Stimulated activated naive CD8-positive, alpha-beta T cell treated with anti-CD3 and anti-CD28 coated beads, Interleukin-15, amount 100 ng/mL, for 72 hours (primary cell): ENCODE data around the gene FXYD3.
"Not testable (repeated sequence)": the region's sequence is repeated elsewhere in the genome, so short reads cannot be mapped to it uniquely, and the experiment has no call there.

Experiments
- ATAC-seq: fragments of 150-1000 bp; cut with Tn5 transposase; 2 replicates; pipeline ENCODE4 v1.10.0; 2021; ENCODE audit warnings: mild to moderate bottlenecking, moderate library complexity
- DNase-seq, 2 donors: peaks; one replicate each; pipeline ENCODE4 v3.0.0; 2021 to 2022
- H3K27ac Mint-ChIP-seq, 2 donors: one replicate each; pipeline ENCODE4 v1.8.0; 2022; ENCODE audit warnings: mild to moderate bottlenecking in 2 of 2, mixed read lengths in 2 of 2, moderate library complexity in 2 of 2
- H3K27me3 Mint-ChIP-seq: one replicate; pipeline ENCODE4 v1.8.0; 2022; ENCODE audit warnings: mixed read lengths
- H3K4me1 Mint-ChIP-seq: one replicate; pipeline ENCODE4 v1.8.0; 2022; ENCODE audit warnings: mild to moderate bottlenecking, mixed read lengths
- H3K4me3 Mint-ChIP-seq, 2 donors: one replicate each; pipeline ENCODE4 v1.8.0; 2022; ENCODE audit warnings: mild to moderate bottlenecking in 2 of 2, mixed read lengths in 2 of 2, moderate library complexity in 1 of 2
- H3K9me3 Mint-ChIP-seq, 2 donors: one replicate each; pipeline ENCODE4 v1.8.0; 2022; ENCODE audit warnings: mixed read lengths in 2 of 2

Gene FXYD3

GRCh38 chr19:35151273-35152065, 35.8 kb downstream of the FXYD3 start:
- no peak for ATAC-seq
- Mint-ChIP-seq H3K4me1 (peaks cover 24% of the 10 kb centered on the region), H3K4me3 (no peak overlapping the region), H3K27me3 (no peaks in the 10 kb centered on the region), H3K9me3 (no peaks in the 10 kb centered on the region), H3K27ac (peak overlapping the region in 1 of 2 donors; percentile 61)
- no peak for DNase-seq

- H3K27me3 Mint-ChIP-seq, H3K9me3 Mint-ChIP-seq, DNase-seq, ATAC-seq: not testable (repeated sequence)
- Mint-ChIP-seq H3K4me3 (peak overlapping the region; percentile 97 to 100), H3K4me1 (peaks cover 35% of the 10 kb centered on the region), H3K27ac (peak overlapping the region in 1 of 2 donors; percentile 3)
Observed at GRCh38 chr19:35153129-35153522, 37.5 kb downstream of the FXYD3 start.

GRCh38 chr19:35153701-35154524, 38.3 kb downstream of the FXYD3 start:
- Mint-ChIP-seq H3K4me1 (peaks cover 43% of the 10 kb centered on the region), H3K27me3 (no peaks in the 10 kb centered on the region), H3K9me3 (no peaks in the 10 kb centered on the region), H3K4me3 (peak overlapping the region; percentile 97 to 100), H3K27ac (peak overlapping the region; percentile 97 to 100)
- ATAC-seq (peak; percentile 76), DNase-seq (peak; percentile 75 to 81)

GRCh38 chr19:35154525-35155406, 39.1 kb downstream of the FXYD3 start, which contains the start of gene FXYD5:
FXYD5 (plus strand) TSS chr19:35154735; CDS start chr19:35155551, 816 bp downstream.
- peak; percentile 78 for ATAC-seq
- no peaks in the 10 kb centered on the region for H3K27me3 Mint-ChIP-seq
- peak within 1 kb of the TSS; percentile 97 to 100 for H3K27ac Mint-ChIP-seq
- DNase-seq, result peak; percentile 52 to 74
- H3K4me1 Mint-ChIP-seq, result peaks cover 52% of the 10 kb centered on the region
- peak within 1 kb of the TSS; percentile 97 to 100 for H3K4me3 Mint-ChIP-seq
- no peaks in the 10 kb centered on the region for H3K9me3 Mint-ChIP-seq

DNA sequence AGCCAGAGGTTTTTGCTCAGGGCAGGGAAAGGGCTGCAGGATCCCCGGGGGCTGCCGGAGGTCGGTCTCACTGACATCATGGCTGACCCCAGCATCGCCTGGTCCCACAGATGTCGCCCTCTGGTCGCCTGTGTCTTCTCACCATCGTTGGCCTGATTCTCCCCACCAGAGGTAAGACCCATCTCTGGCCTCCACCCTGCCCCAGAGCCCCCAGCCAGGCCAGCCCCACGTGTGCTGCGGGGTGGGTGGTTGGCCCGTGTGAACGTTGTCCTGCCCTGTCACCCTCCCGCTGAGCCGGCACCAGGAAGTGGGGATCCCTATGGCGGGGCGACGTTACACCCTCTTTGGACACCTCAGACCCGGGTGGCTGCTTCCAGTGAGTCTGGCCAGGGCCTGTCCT, 39.8 kb downstream of the FXYD3 start:
- Mint-ChIP-seq H3K9me3 (no peaks in the 10 kb centered on the region), H3K27me3 (no peaks in the 10 kb centered on the region), H3K4me3 (peak overlapping the region; percentile 97 to 100), H3K4me1 (peaks cover 53% of the 10 kb centered on the region), H3K27ac (peak overlapping the region; percentile 97 to 100)
- DNase-seq, result peak in 1 of 2 donors; percentile 41
- ATAC-seq, result peak; percentile 54

DNA sequence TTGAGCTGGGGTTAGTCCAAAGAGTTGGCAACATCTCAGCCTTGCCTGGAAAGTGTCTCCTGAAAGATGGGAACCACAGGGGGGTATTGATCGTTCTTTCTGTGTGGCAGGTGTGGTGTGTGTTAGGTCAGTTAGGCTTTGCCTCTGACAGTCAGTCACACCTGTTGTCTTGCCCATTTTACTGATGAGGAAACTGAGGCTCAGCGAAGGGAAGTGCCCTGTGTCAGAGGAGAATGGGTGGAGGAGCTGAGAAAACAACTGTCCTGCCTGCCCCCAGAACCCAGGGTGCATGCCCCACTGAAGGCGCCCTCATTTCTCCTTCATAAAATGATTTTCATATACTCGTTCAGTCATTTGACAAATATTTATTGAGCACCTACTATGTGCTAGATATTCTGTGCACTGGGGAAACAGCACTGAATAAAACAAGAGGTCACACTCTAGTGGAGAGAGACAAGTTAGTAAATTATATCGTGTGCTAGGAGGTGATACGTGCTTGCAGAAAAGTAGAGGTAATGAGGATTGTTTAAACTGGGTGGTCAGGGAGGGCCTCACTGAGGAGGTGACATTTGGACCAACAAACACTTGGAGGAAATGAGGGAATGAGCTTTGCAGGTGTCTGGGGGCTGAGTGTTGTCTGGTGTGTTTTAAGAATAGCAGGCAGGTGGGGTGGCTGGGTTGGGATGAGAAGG, 40.5 kb downstream of the FXYD3 start:
- no peak for ATAC-seq
- Mint-ChIP-seq H3K27ac (peak overlapping the region; percentile 97 to 100), H3K27me3 (no peaks in the 10 kb centered on the region)

GRCh38 chr19:35156673-35157014, 41.0 kb downstream of the FXYD3 start:
- Mint-ChIP-seq H3K9me3 (peaks cover 6% of the 10 kb centered on the region in 2 donors), H3K4me3 (peak overlapping the region; percentile 97 to 100), H3K27me3 (no peaks in the 10 kb centered on the region), H3K4me1 (peaks cover 58% of the 10 kb centered on the region), H3K27ac (peak overlapping the region; percentile 97 to 100)
- ATAC-seq, result no peak
- DNase-seq, result peak in 1 of 2 donors; percentile 7

More for the DNA sequence above, 40.5 kb downstream of the FXYD3 start:
- Mint-ChIP-seq H3K9me3 (peaks cover under 1 to 1% of the 10 kb centered on the region in 2 donors), H3K4me1 (peaks cover 53% of the 10 kb centered on the region), H3K4me3 (peak overlapping the region; percentile 97 to 100)
- DNase-seq, result no peak

- Mint-ChIP-seq H3K27ac (peak overlapping the region in 1 of 2 donors; percentile 8), H3K27me3 (no peaks in the 10 kb centered on the region), H3K4me3 (peak overlapping the region in 1 of 2 donors; percentile 55), H3K9me3 (peaks cover 12 to 14% of the 10 kb centered on the region in 2 donors), H3K4me1 (peaks cover 58% of the 10 kb centered on the region)
- DNase-seq (peak in 1 of 2 donors; percentile 2), ATAC-seq (no peak)
Observed at GRCh38 chr19:35157431-35157830, 41.8 kb downstream of the FXYD3 start.

- Mint-ChIP-seq H3K4me1 (peaks cover 51% of the 10 kb centered on the region), H3K27me3 (no peaks in the 10 kb centered on the region), H3K9me3 (peaks cover 23 to 34% of the 10 kb centered on the region in 2 donors), H3K4me3 (no peak overlapping the region), H3K27ac (no peak overlapping the region)
- no peak for DNase-seq
- ATAC-seq, result no peak
Observed at GRCh38 chr19:35159606-35160005, 44.0 kb downstream of the FXYD3 start.

- H3K27ac Mint-ChIP-seq, result no peak overlapping the region
- no peak overlapping the region for H3K4me3 Mint-ChIP-seq
- peaks cover 54% of the 10 kb centered on the region for H3K4me1 Mint-ChIP-seq
- peaks cover 33 to 45% of the 10 kb centered on the region in 2 donors for H3K9me3 Mint-ChIP-seq
- DNase-seq, result no peak
- no peak for ATAC-seq
- no peaks in the 10 kb centered on the region for H3K27me3 Mint-ChIP-seq
Observed at GRCh38 chr19:35160629-35161433, 45.2 kb downstream of the FXYD3 start.

DNA sequence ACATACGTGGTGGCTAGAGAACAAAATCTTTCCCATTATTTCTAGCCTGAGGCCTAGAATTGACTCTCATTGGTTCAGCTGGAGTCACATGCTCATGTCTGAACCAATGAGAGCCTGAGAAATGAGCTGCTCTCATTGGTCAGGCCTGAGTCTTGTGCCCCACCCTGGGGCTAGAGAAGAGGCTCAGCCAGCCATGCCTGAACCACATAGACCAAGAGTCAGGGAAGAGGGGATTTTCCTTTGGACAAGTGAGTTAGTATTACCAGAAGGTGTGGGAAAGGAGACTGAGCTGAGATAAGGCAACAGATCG, 45.8 kb downstream of the FXYD3 start:
- Mint-ChIP-seq H3K27ac (no peak overlapping the region), H3K27me3 (no peaks in the 10 kb centered on the region), H3K4me1 (peaks cover 51% of the 10 kb centered on the region), H3K9me3 (peaks cover 38 to 51% of the 10 kb centered on the region in 2 donors), H3K4me3 (no peak overlapping the region)
- DNase-seq (no peak), ATAC-seq (no peak)

DNA sequence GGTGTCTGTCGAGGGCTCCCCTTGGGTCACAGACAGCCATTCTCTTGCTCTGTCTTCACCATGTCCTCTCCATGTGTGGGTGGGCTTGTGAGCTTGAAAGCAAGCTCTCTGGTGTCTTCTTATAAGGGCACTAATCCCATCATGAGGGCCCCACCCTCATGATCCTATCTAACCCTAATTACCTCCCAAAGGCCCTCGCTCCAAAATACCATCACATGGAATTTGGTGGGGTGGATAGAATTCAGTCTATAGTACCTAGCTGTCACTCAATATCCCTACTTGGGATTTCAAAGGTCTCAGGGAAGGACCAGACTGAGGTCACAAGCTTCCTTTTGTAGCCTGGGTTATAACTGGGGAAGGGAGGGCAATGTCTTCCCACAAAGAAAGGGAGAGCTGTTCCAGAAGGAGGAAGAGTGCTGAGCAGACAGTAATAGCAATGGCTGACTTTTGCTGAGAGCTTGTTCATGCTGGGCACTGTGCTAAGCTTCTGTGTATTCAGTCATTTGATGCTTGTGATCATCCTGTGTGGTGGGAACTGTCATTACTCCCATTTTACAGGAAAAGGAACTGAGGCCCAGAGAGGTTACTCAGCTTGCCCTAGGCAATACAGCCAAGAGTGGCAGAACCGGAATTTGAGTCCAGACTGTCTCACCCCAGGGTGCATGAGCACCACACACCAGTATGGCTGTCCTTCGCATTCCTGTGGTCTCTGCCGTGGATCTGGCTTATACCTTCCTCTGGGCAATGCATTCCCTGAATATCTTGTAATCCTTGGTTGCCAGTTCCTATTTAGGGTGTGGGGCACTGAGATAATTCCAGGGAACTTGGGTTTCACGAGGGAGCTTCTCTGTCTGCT, 47.1 kb downstream of the FXYD3 start:
- no peaks in the 10 kb centered on the region for H3K27me3 Mint-ChIP-seq
- H3K9me3 Mint-ChIP-seq, result peaks cover 42 to 60% of the 10 kb centered on the region in 2 donors
- no peak overlapping the region for H3K27ac Mint-ChIP-seq
- DNase-seq (no peak), ATAC-seq (no peak)
- H3K4me3 Mint-ChIP-seq, result no peak overlapping the region
- H3K4me1 Mint-ChIP-seq, result peaks cover 54% of the 10 kb centered on the region

- Mint-ChIP-seq H3K4me1 (peaks cover 44% of the 10 kb centered on the region), H3K4me3 (no peak overlapping the region), H3K27me3 (no peaks in the 10 kb centered on the region), H3K27ac (no peak overlapping the region), H3K9me3 (peaks cover 42 to 60% of the 10 kb centered on the region in 2 donors)
- ATAC-seq (no peak), DNase-seq (no peak)
Observed at GRCh38 chr19:35164418-35164817, 48.8 kb downstream of the FXYD3 start.
